OCI-LY1 (cell line): ENCODE measurements around the gene HES5.

Experiments used
- H2AFZ ChIP-seq: fragments of 200-600 bp; sonication (generic), shearing (Covaris generic); 2 replicates; pipeline ENCODE4 v1.6.0; 2014; ENCODE audit warnings: antibody characterized with exemption, mild to moderate bottlenecking, low read length
- H3F3A ChIP-seq: fragments of 200-600 bp; sonication (generic), shearing (Covaris generic); 2 replicates; pipeline ENCODE4 v1.6.0; 2014; ENCODE audit warnings: mild to moderate bottlenecking, antibody characterized with exemption, low read length, moderate library complexity; ENCODE audit not compliant: insufficient read depth
- H3K27ac ChIP-seq: fragments of 200-600 bp; sonication (generic); 2 replicates; pipeline ENCODE4 v1.5.1; 2014; ENCODE audit warnings: low read length, mixed run types, mild to moderate bottlenecking, low read depth; ENCODE audit not compliant: poor library complexity, severe bottlenecking
- H3K27me3 ChIP-seq: fragments of 200-600 bp; sonication (generic); 2 replicates; pipeline ENCODE4 v1.6.0; 2014; ENCODE audit warnings: antibody characterized with exemption, mild to moderate bottlenecking, low read length, moderate library complexity; ENCODE audit not compliant: insufficient read depth
- H3K36me3 ChIP-seq: fragments of 200-600 bp; sonication (generic); 2 replicates; pipeline ENCODE4 v1.6.1; 2014; ENCODE audit warnings: mild to moderate bottlenecking, antibody characterized with exemption, low read length, moderate library complexity, mixed read lengths; ENCODE audit not compliant: insufficient read depth
- H3K4me1 ChIP-seq: fragments of 200-600 bp; sonication (generic); 2 replicates; pipeline ENCODE4 v1.5.1; 2014; ENCODE audit warnings: mild to moderate bottlenecking, low read length, moderate library complexity; ENCODE audit not compliant: insufficient read depth, severe bottlenecking
- H3K4me2 ChIP-seq: fragments of 200-600 bp; sonication (generic), shearing (Covaris generic); 2 replicates; pipeline ENCODE4 v1.6.1; 2014; ENCODE audit warnings: low read length
- H3K4me3 ChIP-seq: fragments of 200-600 bp; sonication (generic); 2 replicates; pipeline ENCODE4 v1.5.1; 2014; ENCODE audit warnings: low read length, low read depth, mild to moderate bottlenecking, mixed read lengths; ENCODE audit not compliant: poor library complexity, severe bottlenecking
- H3K79me2 ChIP-seq: fragments of 200-600 bp; shearing (Covaris generic); 2 replicates; pipeline ENCODE4 v1.6.1; 2016; ENCODE audit warnings: mixed run types, low read length, mixed read lengths; ENCODE audit not compliant: insufficient read depth
- H3K9ac ChIP-seq: fragments of 200-600 bp; sonication (generic), shearing (Covaris generic); 2 replicates; pipeline ENCODE4 v1.6.1; 2014; ENCODE audit warnings: mild to moderate bottlenecking, low read length, mixed read lengths
- H3K9me2 ChIP-seq: fragments of 200-600 bp; sonication (generic), shearing (Covaris generic); 2 replicates; pipeline ENCODE4 v1.6.1; 2014; ENCODE audit warnings: low read depth, mild to moderate bottlenecking, low read length, mixed read lengths
- H3K9me3 ChIP-seq: fragments of 200-600 bp; shearing (Covaris generic); 2 replicates; pipeline ENCODE4 v1.6.1; 2014; ENCODE audit warnings: low read length, mixed read lengths
- H4K20me1 ChIP-seq: fragments of 200-600 bp; sonication (generic), shearing (Covaris generic); 2 replicates; pipeline ENCODE4 v1.6.0; 2016; ENCODE audit warnings: mild to moderate bottlenecking, low read length; ENCODE audit not compliant: insufficient read depth
- EZH2 ChIP-seq: fragments of 200-600 bp; sonication (generic), shearing (Covaris generic); IDR thresholded peaks from 2 replicates; pipeline ENCODE4 v1.8.0; 2017; ENCODE audit warnings: borderline replicate concordance, mixed run types, mild to moderate bottlenecking, antibody characterized with exemption, low read length, moderate library complexity, mixed read lengths
- TF ChIP-seq, protein P1 (sequence below): fragments of 200-600 bp; sonication (generic), shearing (Covaris generic); IDR thresholded peaks from 2 replicates; pipeline ENCODE4 v1.5.1; 2017; ENCODE audit warnings: mild to moderate bottlenecking, antibody characterized with exemption, low read length, moderate library complexity, mixed read lengths

Gene HES5

GRCh38 chr1:2479186-2479585 lies 50.9 kb downstream of the HES5 start:
- no peak overlapping the region for H3K4me3 ChIP-seq

More at GRCh38 chr1:2479186-2479585, 50.9 kb downstream of the HES5 start:
- no peaks in the 10 kb centered on the region for H3K27me3 ChIP-seq
- no peak overlapping the region for H3K9ac ChIP-seq
- no peaks in the 10 kb centered on the region for H3K9me3 ChIP-seq
- H3K27ac ChIP-seq, result no peak overlapping the region
- no peaks in the 10 kb centered on the region for H3K36me3 ChIP-seq
- no peaks in the 10 kb centered on the region for H4K20me1 ChIP-seq
- H2AFZ ChIP-seq, result no peak overlapping the region
- H3K79me2 ChIP-seq, result no peaks in the 10 kb centered on the region
- H3K9me2 ChIP-seq, result no peaks in the 10 kb centered on the region
- H3F3A ChIP-seq, result no peaks in the 10 kb centered on the region
- TF ChIP-seq EZH2, result no peak
- TF ChIP-seq, protein P1, sequence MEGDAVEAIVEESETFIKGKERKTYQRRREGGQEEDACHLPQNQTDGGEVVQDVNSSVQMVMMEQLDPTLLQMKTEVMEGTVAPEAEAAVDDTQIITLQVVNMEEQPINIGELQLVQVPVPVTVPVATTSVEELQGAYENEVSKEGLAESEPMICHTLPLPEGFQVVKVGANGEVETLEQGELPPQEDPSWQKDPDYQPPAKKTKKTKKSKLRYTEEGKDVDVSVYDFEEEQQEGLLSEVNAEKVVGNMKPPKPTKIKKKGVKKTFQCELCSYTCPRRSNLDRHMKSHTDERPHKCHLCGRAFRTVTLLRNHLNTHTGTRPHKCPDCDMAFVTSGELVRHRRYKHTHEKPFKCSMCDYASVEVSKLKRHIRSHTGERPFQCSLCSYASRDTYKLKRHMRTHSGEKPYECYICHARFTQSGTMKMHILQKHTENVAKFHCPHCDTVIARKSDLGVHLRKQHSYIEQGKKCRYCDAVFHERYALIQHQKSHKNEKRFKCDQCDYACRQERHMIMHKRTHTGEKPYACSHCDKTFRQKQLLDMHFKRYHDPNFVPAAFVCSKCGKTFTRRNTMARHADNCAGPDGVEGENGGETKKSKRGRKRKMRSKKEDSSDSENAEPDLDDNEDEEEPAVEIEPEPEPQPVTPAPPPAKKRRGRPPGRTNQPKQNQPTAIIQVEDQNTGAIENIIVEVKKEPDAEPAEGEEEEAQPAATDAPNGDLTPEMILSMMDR, result no peak
- no peaks in the 10 kb centered on the region for H3K4me1 ChIP-seq
- H3K4me2 ChIP-seq, result no peak overlapping the region
